Activated T-cell treated with anti-CD3 and anti-CD28 coated beads, Interleukin-2, amount 50 U/mL, for 24 hours (primary cell): ENCODE data around the gene OR8G5.
"Not testable (repeated sequence)": the region's sequence is repeated elsewhere in the genome, so short reads cannot be mapped to it uniquely, and the experiment has no call there.

Experiments
- DNase-seq: peaks from one replicate; pipeline ENCODE4 v3.0.0-alpha.2; 2020
- H3K27ac Mint-ChIP-seq: 2 replicates; pipeline ENCODE4 v1.8.0; 2020; ENCODE audit warnings: mild to moderate bottlenecking, mixed read lengths
- H3K27me3 Mint-ChIP-seq: 2 replicates; pipeline ENCODE4 v1.8.0; 2020; ENCODE audit warnings: mixed read lengths
- H3K36me3 Mint-ChIP-seq: 2 replicates; pipeline ENCODE4 v1.8.0; 2020; ENCODE audit warnings: low read depth, mixed read lengths
- H3K4me1 Mint-ChIP-seq: 2 replicates; pipeline ENCODE4 v1.8.0; 2020; ENCODE audit warnings: low read depth, mixed read lengths
- H3K4me3 Mint-ChIP-seq: 2 replicates; pipeline ENCODE4 v1.8.0; 2020; ENCODE audit warnings: mild to moderate bottlenecking, moderate library complexity, mixed read lengths
- H3K9me3 Mint-ChIP-seq: 2 replicates; pipeline ENCODE4 v1.8.0; 2020; ENCODE audit warnings: mixed read lengths

OR8G5 gene, protein sequence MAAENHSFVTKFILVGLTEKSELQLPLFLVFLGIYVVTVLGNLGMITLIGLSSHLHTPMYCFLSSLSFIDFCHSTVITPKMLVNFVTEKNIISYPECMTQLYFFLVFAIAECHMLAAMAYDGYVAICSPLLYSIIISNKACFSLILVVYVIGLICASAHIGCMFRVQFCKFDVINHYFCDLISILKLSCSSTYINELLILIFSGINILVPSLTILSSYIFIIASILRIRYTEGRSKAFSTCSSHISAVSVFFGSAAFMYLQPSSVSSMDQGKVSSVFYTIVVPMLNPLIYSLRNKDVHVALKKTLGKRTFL

DNA sequence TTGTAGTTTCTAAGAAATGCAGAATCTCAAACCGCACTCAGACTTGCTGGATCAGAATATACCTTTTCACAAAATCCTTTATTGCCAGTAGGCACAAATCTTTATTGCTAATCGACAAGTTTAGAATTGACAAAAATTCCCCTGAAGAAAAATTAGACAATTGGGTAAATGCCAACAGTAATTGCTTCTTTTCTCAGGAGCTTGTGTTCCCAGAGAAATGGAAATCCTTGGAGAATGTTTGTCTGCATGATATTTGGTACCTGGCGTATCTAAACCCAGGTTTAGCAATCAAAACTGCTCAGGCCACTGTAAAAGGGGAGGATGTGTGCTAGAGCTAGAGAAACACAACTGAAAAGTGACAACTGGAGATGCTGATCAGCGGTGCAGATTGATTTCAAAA lies at the start of gene OR8G5:
Gene OR8G5 (plus strand): TSS at position 301 of the 400 bp plus-strand sequence. CDS start 8,556 bp downstream, outside the sequence.
- Mint-ChIP-seq H3K4me3 (no peak within 1 kb of the TSS), H3K27ac (no peak within 1 kb of the TSS), H3K36me3 (no peaks in the 10 kb centered on the region), H3K4me1 (no peaks in the 10 kb centered on the region), H3K27me3 (peaks cover 11% of the 10 kb centered on the region), H3K9me3 (no peaks in the 10 kb centered on the region)
- no peak for DNase-seq

DNA sequence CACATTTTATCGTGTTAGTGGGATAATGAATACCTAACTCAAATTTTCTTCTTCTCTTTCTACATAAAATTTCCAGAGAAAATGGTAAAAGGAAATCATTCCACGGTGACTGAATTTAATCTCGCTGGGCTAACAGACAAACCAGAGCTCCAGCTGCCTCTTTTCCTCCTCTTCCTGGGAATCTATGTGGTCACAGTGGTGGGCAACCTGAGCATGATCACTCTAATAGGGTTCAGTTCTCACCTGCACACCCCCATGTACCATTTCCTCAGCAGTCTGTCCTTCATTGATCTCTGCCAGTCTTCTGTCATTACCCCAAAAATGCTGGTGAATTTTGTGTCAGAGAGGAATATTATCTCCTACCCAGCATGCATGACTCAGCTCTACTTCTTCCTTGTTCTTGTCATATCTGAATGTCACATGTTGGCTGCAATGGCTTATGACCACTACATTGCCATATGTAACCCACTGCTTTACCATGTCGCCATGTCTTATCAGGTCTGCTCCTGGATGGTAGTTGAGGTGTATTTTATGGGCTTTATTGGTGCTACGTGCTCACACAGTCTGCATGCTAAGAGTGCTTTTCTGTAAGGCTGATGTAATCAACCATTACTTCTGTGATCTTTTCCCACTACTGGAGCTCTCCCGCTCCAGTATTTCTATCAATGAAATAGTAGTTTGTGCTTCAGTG lies 48.9 kb upstream of the OR8G5 start:
- H3K4me1 Mint-ChIP-seq = no peaks in the 10 kb centered on the region
- H3K4me3 Mint-ChIP-seq = no peak overlapping the region
- no peaks in the 10 kb centered on the region for H3K9me3 Mint-ChIP-seq
- no peak for DNase-seq
- no peak overlapping the region for H3K27ac Mint-ChIP-seq
- no peaks in the 10 kb centered on the region for H3K36me3 Mint-ChIP-seq
- H3K27me3 Mint-ChIP-seq = no peaks in the 10 kb centered on the region

DNA sequence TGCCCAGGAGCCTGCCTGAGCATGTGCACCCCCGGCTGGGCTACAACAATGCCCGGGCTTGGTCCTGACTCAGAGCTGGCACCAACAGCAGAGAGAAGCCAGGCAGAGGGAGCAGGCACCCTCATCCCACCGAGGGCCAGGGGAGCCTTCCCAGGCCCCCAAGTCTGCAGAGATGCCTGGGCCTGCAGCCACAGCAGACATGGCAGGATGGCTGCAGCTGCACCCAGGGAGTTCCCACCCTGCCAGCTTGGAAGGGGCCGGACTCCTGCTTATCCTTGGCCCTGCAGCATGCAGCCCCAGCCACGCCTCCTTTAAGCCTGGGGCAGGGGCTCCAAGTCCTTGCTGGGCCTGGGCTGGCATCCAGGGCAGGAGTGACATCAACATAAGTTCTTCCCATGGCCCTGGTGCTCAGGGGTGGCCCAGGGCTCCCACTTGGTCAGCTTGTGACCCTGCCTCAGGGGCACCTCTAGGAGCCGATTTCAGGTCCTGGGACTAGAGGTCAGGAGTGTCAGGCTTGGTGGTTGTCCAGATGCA lies 46.3 kb upstream of the OR8G5 start:
- Mint-ChIP-seq H3K4me3 (no peak overlapping the region), H3K36me3 (no peaks in the 10 kb centered on the region), H3K27ac (no peak overlapping the region), H3K9me3 (no peaks in the 10 kb centered on the region), H3K4me1 (no peaks in the 10 kb centered on the region), H3K27me3 (no peaks in the 10 kb centered on the region)
- no peak for DNase-seq

DNA sequence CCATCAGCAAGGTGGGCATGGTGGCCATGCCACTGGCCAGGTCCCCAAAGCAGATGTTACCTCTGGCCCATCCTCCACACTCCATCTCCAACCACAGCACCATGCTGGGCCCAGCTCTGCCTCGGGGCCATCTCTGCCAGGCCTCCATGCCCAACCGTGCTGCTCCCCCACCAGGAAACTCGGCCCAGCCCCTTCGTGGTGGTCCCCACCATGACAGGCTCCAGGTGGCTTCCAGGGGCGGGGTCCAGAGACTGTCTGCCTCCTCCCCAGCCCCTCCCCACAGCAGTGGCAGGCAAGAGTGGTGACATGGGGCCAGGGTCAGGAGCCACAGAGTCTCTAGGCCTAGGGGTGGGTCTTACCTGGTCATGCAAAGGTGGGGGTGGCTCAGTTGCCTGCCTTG lies 45.8 kb upstream of the OR8G5 start:
- Mint-ChIP-seq H3K27ac (no peak overlapping the region), H3K27me3 (no peaks in the 10 kb centered on the region), H3K4me1 (no peaks in the 10 kb centered on the region), H3K9me3 (no peaks in the 10 kb centered on the region), H3K4me3 (no peak overlapping the region), H3K36me3 (no peaks in the 10 kb centered on the region)
- no peak for DNase-seq

DNA sequence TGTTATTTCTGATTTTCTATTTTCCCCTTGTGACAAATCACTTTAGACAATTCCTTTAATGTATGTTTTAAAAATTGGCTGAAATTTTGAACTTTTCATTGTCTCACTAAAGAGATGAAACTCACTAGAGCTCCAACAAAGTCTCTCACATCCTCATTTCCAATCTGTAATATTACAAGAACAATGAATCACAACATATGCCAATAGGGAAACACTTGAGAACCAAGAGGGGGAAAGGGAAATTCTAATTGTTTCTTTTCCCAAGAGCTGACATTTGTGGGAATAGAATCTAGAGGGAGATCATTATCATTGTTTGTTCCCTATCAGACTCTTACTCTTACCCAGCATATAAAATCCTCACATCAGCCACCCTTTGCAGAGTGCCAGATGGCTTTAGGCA lies 44.9 kb upstream of the OR8G5 start:
- Mint-ChIP-seq H3K4me1 (no peaks in the 10 kb centered on the region), H3K27ac (no peak overlapping the region), H3K4me3 (no peak overlapping the region), H3K27me3 (no peaks in the 10 kb centered on the region), H3K36me3 (no peaks in the 10 kb centered on the region), H3K9me3 (no peaks in the 10 kb centered on the region)
- DNase-seq = no peak

DNA sequence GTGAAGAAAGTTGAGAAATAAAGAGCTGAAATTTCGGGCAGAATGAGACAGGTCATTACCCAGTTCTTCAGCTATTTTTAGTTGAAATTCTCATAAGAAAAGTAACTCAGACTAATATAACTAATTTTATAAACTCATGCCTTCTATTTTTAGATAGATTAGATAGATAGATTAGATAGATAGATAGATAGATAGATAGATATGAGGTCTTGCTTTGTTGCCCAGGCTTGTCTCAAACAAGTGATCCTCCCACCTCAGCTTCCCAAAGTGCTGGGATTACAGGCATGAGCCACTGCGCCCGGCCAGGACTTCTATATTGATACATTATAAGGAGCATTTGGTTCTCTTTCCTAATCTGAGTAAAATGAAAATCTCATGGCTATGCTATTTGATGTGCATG lies 42.1 kb upstream of the OR8G5 start:
- Mint-ChIP-seq H3K27ac (no peak overlapping the region), H3K27me3 (no peaks in the 10 kb centered on the region), H3K4me1 (no peaks in the 10 kb centered on the region), H3K36me3 (no peaks in the 10 kb centered on the region), H3K9me3 (no peaks in the 10 kb centered on the region), H3K4me3 (no peak overlapping the region)
- no peak for DNase-seq

DNA sequence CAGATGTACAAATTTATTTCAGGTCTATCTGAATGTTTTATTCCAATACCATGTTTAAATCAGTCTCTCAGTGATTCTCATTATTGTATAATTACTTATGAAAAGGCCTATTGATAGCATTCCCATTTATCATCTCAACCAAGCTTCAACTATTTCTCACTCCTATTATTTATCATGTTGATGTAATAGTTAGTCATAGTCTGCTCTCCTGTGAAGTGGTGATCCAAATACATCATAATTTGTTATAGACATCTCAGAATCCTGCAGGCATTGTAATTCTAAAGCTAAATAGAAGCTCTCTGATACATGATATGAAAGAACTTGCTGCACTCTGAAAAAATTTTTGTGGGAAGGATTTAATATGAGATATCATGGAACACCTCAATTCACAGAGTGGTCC lies 37.0 kb upstream of the OR8G5 start:
- H3K36me3 Mint-ChIP-seq = no peaks in the 10 kb centered on the region
- no peak overlapping the region for H3K27ac Mint-ChIP-seq
- no peak overlapping the region for H3K4me3 Mint-ChIP-seq
- DNase-seq = no peak
- H3K4me1 Mint-ChIP-seq = no peaks in the 10 kb centered on the region
- peaks cover 3% of the 10 kb centered on the region for H3K27me3 Mint-ChIP-seq
- H3K9me3 Mint-ChIP-seq = no peaks in the 10 kb centered on the region

DNA sequence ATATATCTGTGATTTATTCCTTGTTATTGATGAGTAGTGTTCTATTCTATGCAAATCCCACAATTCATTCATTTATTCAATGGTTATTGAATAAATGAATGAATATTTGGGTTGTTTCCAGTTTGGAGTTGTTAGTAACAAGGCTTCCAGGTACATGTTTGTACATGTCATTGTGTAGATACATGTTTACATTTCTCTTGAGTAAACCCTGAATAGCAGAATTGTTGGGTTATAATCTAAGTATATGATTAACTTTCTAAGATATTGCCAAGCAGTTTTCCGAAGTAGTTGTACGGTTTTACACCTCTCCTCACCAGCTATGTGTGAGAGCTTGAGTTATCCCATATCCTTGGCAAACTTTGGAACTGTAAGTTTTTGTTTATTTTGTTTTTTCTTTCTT lies 33.8 kb upstream of the OR8G5 start:
- H3K27me3 Mint-ChIP-seq = peaks cover 18% of the 10 kb centered on the region
- H3K4me3 Mint-ChIP-seq = no peak overlapping the region
- H3K4me1 Mint-ChIP-seq = no peaks in the 10 kb centered on the region
- no peaks in the 10 kb centered on the region for H3K9me3 Mint-ChIP-seq
- no peaks in the 10 kb centered on the region for H3K36me3 Mint-ChIP-seq
- DNase-seq = no peak
- H3K27ac Mint-ChIP-seq = no peak overlapping the region

DNA sequence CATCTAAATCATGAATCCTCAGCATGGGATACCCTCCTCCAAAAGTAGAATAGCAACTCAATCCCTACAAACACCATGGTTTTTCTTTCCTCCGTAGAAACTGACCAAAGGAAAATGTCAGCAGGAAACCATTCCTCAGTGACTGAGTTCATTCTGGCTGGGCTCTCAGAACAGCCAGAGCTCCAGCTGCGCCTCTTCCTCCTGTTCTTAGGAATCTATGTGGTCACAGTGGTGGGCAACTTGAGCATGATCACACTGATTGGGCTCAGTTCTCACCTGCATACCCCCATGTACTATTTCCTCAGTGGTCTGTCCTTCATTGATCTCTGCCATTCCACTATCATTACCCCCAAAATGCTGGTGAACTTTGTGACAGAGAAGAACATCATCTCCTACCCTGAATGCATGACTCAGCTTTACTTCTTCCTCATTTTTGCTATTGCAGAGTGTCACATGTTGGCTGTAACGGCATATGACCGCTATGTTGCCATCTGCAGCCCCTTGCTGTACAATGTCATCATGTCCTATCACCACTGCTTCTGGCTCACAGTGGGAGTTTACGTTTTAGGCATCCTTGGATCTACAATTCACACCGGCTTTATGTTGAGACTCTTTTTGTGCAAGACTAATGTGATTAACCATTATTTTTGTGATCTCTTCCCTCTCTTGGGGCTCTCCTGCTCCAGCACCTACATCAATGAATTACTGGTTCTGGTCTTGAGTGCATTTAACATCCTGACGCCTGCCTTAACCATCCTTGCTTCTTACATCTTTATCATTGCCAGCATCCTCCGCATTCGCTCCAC lies 31.4 kb upstream of the OR8G5 start:
- not testable (repeated sequence) for H3K4me1 Mint-ChIP-seq, H3K9me3 Mint-ChIP-seq, H3K36me3 Mint-ChIP-seq, H3K4me3 Mint-ChIP-seq, DNase-seq, H3K27ac Mint-ChIP-seq
- H3K27me3 Mint-ChIP-seq = peaks cover 18% of the 10 kb centered on the region

DNA sequence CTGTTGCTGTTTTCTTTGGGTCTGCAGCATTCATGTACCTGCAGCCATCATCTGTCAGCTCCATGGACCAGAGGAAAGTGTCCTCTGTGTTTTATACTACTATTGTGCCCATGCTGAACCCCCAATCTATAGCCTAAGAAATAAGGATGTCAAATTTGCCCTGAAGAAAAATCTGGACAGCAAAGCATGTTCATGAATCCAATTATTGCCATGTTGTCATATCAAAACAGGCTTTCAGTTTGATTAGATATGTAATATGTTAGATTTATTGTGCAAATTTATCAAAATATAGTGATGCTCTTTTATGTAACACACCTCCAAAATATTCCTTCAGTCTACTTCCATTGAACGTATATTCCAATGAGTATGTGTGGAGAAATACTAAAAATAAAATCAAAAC lies 30.7 kb upstream of the OR8G5 start:
- no peaks in the 10 kb centered on the region for H3K36me3 Mint-ChIP-seq
- H3K4me3 Mint-ChIP-seq = no peak overlapping the region
- DNase-seq = no peak
- no peak overlapping the region for H3K27ac Mint-ChIP-seq
- H3K9me3 Mint-ChIP-seq = no peaks in the 10 kb centered on the region
- no peaks in the 10 kb centered on the region for H3K4me1 Mint-ChIP-seq
- H3K27me3 Mint-ChIP-seq = peaks cover 18% of the 10 kb centered on the region

DNA sequence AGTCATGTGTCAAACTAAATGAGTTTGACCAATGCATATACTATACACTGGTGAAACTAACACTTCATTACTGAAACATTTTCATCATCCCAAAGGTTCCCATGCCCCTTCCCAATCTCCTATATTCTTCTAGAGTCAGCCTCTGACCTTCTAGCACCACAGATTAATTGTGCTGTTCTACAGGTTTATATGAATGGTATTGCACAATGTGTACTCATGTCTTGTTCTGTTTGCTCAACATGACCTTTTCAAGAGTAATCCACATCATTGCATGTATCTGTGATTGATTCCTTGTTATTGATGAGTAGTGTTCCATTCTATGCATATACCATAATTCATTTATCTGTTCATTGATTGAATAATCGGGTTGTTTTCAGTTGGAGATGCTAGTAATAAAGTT lies 22.8 kb upstream of the OR8G5 start:
- H3K9me3 Mint-ChIP-seq = no peaks in the 10 kb centered on the region
- no peaks in the 10 kb centered on the region for H3K4me1 Mint-ChIP-seq
- no peaks in the 10 kb centered on the region for H3K27me3 Mint-ChIP-seq
- no peak for DNase-seq
- H3K27ac Mint-ChIP-seq = no peak overlapping the region
- H3K4me3 Mint-ChIP-seq = no peak overlapping the region
- H3K36me3 Mint-ChIP-seq = no peaks in the 10 kb centered on the region

DNA sequence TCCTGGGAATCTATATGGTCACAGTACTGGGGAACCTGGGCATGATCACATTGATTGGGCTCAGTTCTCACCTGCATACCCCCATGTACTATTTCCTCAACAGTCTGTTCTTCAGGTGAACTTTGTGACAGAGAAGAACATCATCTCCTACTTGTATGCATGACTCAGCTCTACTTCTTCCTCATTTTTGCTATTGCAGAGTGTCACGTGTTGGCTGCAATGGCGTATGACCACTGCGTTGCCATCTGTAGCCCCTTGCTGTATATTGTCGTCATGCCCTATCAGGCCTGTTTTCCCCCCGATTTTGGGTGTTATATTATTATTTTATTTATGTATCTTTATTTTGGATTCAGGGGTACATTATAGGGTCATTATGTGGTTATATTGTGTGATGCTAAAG lies 17.7 kb upstream of the OR8G5 start:
- no peak for DNase-seq
- no peaks in the 10 kb centered on the region for H3K9me3 Mint-ChIP-seq
- H3K36me3 Mint-ChIP-seq = no peaks in the 10 kb centered on the region
- H3K27me3 Mint-ChIP-seq = peaks cover 3% of the 10 kb centered on the region
- no peak overlapping the region for H3K4me3 Mint-ChIP-seq
- no peak overlapping the region for H3K27ac Mint-ChIP-seq
- no peaks in the 10 kb centered on the region for H3K4me1 Mint-ChIP-seq

DNA sequence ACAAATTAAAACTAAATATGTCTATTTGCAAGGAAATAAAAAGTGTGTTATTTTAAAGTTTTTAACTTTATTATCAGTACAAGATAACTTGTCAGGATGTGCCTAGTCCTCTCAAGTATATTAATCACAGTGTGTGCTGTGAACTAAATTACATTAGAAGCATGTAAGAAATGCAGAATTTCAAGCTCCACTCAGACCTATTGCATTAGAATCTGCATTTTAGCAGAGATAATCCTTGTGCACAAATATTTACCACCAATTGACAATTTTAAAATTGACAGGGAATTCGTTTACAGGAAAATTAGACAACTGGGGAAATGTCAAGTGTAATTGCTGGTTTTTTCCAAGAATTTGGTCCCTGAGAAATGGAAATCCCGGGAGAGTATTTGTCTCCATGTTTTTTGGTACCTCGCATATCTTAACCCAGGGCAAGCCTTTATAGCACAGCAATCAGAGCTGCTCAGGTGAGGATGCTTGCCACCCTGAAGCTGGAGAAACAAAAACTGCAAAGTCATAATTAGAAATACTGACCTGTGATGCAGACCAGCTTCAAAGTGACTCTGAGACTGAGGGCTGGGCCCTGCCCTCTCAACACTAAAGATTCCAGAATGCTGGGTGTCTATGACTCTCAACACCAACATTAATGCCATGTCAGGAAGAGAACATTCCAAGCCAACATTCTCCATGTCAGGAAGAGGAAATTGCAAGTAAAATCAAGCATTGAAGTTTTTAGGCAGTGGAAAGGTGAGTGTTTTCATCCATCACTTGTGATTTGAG lies 15.4 kb upstream of the OR8G5 start, which contains the start of gene OR8G1:
Gene OR8G1 (plus strand): TSS at position 475 of the 777 bp plus-strand sequence. CDS start 8,581 bp downstream, outside the sequence.
- Mint-ChIP-seq H3K27me3 (peaks cover 3% of the 10 kb centered on the region), H3K4me3 (no peak within 1 kb of the TSS), H3K4me1 (no peaks in the 10 kb centered on the region), H3K27ac (no peak within 1 kb of the TSS), H3K9me3 (no peaks in the 10 kb centered on the region), H3K36me3 (no peaks in the 10 kb centered on the region)
- DNase-seq = no peak

DNA sequence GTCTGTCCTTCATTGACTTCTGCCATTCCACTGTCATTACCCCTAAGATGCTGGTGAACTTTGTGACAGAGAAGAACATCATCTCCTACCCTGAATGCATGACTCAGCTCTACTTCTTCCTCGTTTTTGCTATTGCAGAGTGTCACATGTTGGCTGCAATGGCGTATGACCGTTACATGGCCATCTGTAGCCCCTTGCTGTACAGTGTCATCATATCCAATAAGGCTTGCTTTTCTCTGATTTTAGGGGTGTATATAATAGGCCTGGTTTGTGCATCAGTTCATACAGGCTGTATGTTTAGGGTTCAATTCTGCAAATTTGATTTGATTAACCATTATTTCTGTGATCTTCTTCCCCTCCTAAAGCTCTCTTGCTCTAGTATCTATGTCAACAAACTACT lies 6.3 kb upstream of the OR8G5 start:
- not testable (repeated sequence) for H3K27me3 Mint-ChIP-seq, H3K4me1 Mint-ChIP-seq, H3K9me3 Mint-ChIP-seq, H3K4me3 Mint-ChIP-seq, H3K36me3 Mint-ChIP-seq, DNase-seq, H3K27ac Mint-ChIP-seq
